OCI-LY3 (cell line): ENCODE results near the gene VAMP8.

Experiments
- CTCF ChIP-seq: fragments of 200-600, 300-600 bp; sonication (generic); IDR thresholded peaks from 2 replicates; pipeline ENCODE4 v1.5.1; 2014; ENCODE audit warnings: antibody characterized with exemption, low read length, low read depth
- EZH2phosphoT487 ChIP-seq: fragments of 200-600 bp; shearing (Covaris generic); IDR thresholded peaks from 2 replicates; pipeline ENCODE4 v1.6.1; 2018; ENCODE audit warnings: antibody characterized with exemption, mixed run types, low read depth

GRCh38 chr2:85596486-85597143, 19.2 kb downstream of the VAMP8 start:
- TF ChIP-seq CTCF: no peak
- no peak for TF ChIP-seq EZH2phosphoT487
